GM18907 (cell line): ENCODE data around the gene CAD.

Experiments used
- ATAC-seq: cut with Tn5 transposase; IDR thresholded peaks from one replicate; pipeline ENCODE4 v1.9.1; 2021; ENCODE audit warnings: mild to moderate bottlenecking, moderate library complexity; ENCODE audit not compliant: unreplicated experiment

Gene CAD

DNA sequence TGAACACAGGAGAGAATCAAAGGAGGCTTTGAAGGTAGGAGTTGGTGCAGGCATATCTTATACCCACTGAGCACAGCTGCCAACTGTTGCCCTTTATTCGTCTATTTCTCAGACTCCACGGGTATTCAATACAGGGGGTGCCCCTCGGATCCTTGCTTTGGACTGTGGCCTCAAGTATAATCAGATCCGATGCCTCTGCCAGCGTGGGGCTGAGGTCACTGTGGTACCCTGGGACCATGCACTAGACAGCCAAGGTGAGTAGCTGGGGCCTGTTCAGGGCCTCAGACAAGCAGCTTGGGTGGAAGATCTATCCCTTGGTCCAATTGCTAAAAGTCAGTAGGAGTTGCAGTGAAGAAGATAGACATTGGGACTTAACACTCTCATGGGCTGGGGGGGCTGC lies 5.2 kb downstream of the CAD start:
- no peak for ATAC-seq

DNA sequence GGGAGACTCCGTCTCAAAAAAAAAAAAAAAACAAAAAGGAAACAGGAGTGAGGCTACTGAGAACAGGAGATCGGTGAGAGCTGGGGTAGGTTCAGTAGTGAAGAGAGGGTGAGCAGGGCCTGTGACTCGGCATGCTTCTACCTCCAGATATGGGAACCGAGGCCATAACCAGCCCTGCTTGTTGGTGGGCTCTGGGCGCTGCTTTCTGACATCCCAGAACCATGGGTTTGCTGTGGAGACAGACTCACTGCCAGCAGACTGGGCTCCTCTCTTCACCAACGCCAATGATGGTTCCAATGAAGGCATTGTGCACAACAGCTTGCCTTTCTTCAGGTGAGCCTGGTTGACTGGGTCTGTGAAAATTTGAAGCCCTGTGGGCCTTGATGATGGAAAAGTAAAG lies 6.2 kb downstream of the CAD start:
- no peak for ATAC-seq

- no peak for ATAC-seq
These were observed 8.4 kb downstream of the CAD start for GRCh38 chr2:27225526-27225925.

GRCh38 chr2:27227501-27227900 lies 10.3 kb downstream of the CAD start:
- no peak for ATAC-seq

GRCh38 chr2:27231921-27232320 lies 14.8 kb downstream of the CAD start:
- ATAC-seq: no peak

- ATAC-seq: no peak
These were observed 16.2 kb downstream of the CAD start for GRCh38 chr2:27233341-27233740.

- ATAC-seq: no peak
These were observed 19.0 kb downstream of the CAD start for GRCh38 chr2:27236136-27236535.

- no peak for ATAC-seq
These were observed 19.5 kb downstream of the CAD start for GRCh38 chr2:27236626-27237025.

- no peak for ATAC-seq
These were observed 20.3 kb downstream of the CAD start for GRCh38 chr2:27237341-27237945.

GRCh38 chr2:27238976-27239375 lies 21.8 kb downstream of the CAD start:
- ATAC-seq: no peak

DNA sequence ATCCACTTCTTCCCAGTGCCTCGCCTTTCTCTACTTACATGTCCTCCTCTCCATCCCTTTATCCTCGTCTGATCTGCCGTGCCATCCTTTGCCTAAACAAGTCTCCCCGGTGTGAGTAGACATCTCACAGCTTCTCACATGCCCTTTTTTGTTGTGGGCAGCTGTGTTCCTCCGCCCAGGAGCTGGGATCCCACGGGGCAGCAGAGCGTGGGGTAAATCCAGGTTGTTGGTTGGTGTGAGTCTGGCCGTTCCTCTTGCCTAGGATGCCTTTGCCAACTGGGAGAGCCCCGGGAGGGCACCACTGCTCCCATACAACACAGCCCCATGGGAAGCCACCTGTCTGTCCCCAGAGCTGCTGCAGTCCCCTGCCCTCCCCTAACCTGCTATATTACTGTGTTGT lies 23.2 kb downstream of the CAD start:
- ATAC-seq: no peak

- no peak for ATAC-seq
These were observed 24.8 kb downstream of the CAD start for GRCh38 chr2:27241761-27242613.

- ATAC-seq: no peak
These were observed 25.4 kb downstream of the CAD start for GRCh38 chr2:27242614-27242951.

DNA sequence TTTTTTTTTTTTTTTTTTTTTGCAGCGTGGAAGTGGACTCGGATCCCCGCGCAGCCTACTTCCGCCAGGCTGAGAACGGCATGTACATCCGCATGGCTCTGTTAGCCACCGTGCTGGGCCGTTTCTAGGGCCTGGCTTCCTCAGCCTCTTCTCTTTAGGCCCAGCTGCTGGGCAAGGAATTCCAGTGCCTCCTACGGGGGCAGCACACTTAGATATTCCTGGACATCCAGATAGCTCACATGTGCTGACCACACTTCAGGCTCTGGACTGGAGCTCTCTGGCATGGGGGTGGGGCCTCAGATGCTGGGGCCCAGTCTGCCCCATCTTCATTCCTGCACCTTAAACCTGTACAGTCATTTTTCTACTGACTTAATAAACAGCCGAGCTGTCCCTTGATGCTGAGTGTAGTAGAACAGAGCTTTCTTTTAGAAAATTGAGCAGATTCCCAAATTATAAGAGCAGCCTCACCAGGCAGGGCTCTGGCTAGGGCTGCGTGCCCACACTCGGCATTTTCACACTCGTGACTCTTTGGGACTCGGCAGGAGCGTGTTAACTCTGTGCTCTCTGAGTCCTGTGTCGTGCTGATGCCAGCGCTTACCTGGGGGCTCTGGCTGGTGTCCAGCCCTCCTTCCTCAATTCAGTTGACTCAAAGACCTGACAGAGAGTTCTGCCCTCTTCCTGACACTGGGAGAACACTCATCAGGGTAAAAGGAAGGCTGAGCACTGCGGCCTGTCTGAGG lies 26.4 kb downstream of the CAD start:
- ATAC-seq: no peak

DNA sequence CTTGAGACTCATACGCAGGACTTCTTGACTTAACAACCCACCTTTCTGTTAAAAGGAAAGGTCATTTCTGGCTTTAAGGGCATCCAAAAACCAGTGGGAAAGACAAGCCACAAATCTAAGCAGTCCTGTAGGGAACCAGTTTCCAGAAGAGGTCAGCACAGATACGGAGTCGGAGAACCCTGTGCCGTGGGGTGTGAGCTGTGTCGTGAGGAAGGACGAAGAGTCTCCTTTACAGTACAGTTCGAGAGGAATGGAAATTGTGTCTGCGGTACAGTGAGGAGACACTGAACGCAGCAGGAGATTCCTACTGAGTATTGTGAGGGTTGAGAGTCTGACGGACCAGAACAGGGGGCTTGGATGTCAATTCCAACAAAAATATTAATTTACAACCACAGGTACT lies 27.9 kb downstream of the CAD start:
- ATAC-seq: no peak

- ATAC-seq: no peak
These were observed 28.5 kb downstream of the CAD start for GRCh38 chr2:27245626-27246025.

DNA sequence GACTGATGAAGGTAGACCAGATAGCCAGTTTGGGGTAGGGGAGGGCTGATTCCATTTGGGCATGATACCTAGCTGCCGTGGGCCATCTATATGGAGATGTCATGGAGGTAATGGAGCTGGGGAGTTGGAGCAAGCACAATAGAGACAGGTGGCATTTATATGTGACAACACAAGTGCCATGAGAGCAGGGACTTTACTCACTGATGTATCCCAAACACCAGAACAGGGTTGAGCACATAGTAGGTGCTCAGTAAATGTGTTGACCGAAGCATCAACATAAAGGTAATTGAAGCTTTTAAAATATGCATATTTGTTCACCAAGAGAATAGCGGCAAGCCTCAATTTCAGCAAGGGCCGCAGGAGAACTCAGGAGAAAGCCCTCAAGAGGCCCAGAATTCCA lies 30.7 kb downstream of the CAD start:
- no peak for ATAC-seq

DNA sequence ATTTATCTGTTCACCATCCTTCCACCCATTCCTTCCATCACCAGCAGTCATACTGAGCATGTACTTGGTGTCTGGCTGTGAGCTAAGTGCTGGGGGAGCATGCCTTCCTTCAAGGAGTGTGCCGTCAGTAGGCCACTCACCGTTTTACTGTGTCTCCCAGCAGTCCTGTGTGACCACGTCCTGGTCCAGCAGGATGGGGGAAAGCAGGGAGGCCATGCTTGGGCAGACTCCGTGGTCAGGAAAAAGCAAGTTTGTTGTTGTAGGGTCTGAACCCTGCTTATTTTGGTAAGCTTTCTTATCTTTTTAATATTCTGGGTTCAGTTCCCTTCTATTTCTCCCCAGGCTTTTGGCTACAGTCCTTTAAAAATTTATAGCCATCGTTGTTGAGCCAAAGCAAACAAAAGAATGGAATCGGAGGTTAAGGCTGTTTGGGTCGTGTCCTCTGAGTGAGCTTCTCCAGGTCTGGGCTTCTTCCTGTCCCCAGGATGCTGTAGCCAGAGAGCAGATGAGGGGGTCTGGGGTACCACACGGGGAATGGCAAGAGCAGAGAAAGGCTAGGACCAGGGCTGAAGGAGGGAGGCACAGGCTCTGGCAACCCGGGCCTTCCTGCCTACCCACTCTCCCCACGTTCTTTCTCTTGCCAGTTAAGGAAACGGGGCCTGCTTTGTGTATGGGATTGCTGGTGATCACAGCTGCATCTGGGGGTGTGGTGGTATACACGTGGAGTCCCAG lies 32.2 kb downstream of the CAD start:
- no peak for ATAC-seq

DNA sequence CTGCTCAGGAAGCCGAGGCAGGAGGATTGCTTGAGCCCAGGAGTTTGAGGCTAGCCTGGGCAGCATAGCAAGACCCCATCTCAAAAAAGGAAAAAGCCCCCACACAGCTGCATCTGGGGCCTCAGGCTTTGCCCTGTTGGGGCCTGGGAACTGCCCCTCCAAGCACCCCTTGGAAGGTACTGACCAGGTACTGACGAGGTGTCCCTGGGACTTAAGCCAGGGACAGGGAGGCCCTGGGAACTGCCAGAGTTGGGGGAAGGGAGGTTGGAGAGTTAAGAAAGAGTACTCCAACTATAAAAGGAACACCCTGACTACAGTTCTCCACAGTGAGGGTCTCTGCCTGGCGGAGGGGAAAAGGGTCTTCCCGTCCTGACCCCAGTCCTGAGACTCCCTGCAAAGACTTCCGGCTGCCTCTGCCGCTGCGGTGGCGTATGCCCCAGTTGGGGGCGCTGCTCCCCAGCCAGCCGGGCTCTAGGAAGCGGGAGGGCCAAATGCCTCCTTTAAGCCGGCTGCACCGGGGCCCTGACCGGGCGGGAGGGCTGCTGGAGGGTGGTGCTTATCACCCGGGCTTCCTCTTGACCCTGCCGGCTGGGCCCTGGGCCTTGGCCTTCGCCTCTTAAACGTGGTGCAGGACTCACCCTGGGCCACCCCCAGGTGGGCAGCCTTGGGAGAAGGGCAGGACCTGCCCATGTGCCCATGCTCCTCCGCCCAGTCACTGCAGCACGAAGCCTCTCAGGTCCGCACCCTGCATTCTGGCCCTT lies 32.9 kb downstream of the CAD start:
- peak; percentile 44 for ATAC-seq

DNA sequence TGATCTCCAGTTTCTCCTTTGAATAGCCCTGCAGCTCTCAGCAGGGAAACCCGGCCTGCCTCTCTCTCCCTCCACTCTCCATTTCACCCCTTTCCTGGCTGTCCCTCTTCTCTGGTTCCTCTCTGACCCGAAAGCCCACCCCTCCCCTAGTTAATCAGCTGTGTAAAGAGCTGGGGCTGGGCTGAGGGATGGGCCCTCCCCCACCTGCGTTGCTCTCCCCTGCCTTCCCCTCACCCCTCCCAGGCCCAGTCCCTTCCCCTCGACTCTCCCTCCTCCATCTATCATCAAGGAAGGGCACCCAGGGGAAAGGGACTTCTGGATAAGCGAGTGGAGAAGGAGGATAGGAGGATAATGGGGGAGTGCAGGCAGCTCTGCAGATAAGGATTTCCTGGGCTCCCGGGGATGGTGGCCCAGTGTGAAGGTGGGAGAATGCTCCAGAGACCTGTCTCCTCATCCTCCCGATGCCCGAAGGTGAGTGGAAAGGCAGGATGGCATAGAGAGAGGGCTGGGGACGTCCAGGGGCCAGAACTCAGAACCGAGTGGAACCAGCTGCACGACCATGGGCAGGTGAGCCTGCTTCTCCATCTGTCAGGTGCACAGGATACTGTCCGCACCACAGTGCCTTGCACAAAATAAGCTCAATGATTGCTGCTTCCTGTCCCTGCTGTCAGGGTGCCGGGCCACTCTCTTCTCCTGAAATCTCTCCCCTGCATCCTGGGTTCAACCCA lies 33.6 kb downstream of the CAD start:
- no peak for ATAC-seq
